Liver (tissue), 9 donors: Measurements from ENCODE around the gene USP47. TPM values are rescaled to one million over a fixed set of nuclear protein-coding genes. Genes with fewer than 3 reads are reported as not detected.

Experiments
- DNase-seq: peaks from one replicate; pipeline ENCODE4 v3.0.0-alpha.2; 2017; ENCODE audit warnings: low spot score
- H3K27ac ChIP-seq, 2 donors: one replicate each; pipeline ENCODE4 v1.7.0; 2013; ENCODE audit warnings: inconsistent platforms in 2 of 2, low read length in 2 of 2, control low read depth in 1 of 2, low read depth in 1 of 2, mild to moderate bottlenecking in 1 of 2
- H3K27me3 ChIP-seq, 4 donors: one replicate each; pipeline versions ENCODE4 v1.6.1 to v1.7.0; 2013; ENCODE audit warnings: low read length in 3 of 4, inconsistent platforms in 1 of 4, mild to moderate bottlenecking in 1 of 4, moderate library complexity in 1 of 4; ENCODE audit not compliant: control insufficient read depth in 4 of 4, insufficient read depth in 4 of 4
- H3K36me3 ChIP-seq, 4 donors: one replicate each; pipeline versions ENCODE4 v1.6.1 to v1.7.0; 2013; ENCODE audit warnings: low read length in 3 of 4, mild to moderate bottlenecking in 3 of 4, low read depth in 1 of 4, moderate library complexity in 1 of 4; ENCODE audit not compliant: control insufficient read depth in 4 of 4, insufficient read depth in 3 of 4
- H3K4me1 ChIP-seq, 4 donors: one replicate each; pipeline versions ENCODE4 v1.6.1 to v1.7.0; 2013; ENCODE audit warnings: low read length in 3 of 4, mild to moderate bottlenecking in 3 of 4, moderate library complexity in 1 of 4; ENCODE audit not compliant: control insufficient read depth in 4 of 4, insufficient read depth in 4 of 4
- H3K4me3 ChIP-seq, 3 donors: one replicate each; pipeline versions ENCODE4 v1.6.1 to v1.7.0; 2013; ENCODE audit warnings: low read length in 3 of 3, control low read depth in 1 of 3, low read depth in 1 of 3, mild to moderate bottlenecking in 1 of 3
- H3K9ac ChIP-seq, 2 donors: one replicate each; pipeline ENCODE4 v1.7.0; 2013; ENCODE audit warnings: low read length in 2 of 2, mild to moderate bottlenecking in 2 of 2, moderate library complexity in 2 of 2, control low read depth in 1 of 2, low read depth in 1 of 2
- H3K9me3 ChIP-seq, 4 donors: one replicate each; pipeline versions ENCODE4 v1.6.1 to v1.7.0; 2013; ENCODE audit warnings: low read length in 3 of 4; ENCODE audit not compliant: control insufficient read depth in 4 of 4
- EGR1 ChIP-seq, 2 donors: IDR thresholded peaks; 2 replicates each; pipeline ENCODE4 v1.6.1; 2016 to 2018; ENCODE audit warnings: antibody characterized with exemption in 2 of 2, low read depth in 2 of 2
- FOXA1 ChIP-seq: IDR thresholded peaks from 2 replicates; pipeline ENCODE4 v1.6.1; 2016; ENCODE audit warnings: antibody characterized with exemption
- FOXA2 ChIP-seq: IDR thresholded peaks from 2 replicates; pipeline ENCODE4 v1.6.1; 2016; ENCODE audit warnings: antibody characterized with exemption
- GABPA ChIP-seq, 2 donors: IDR thresholded peaks in 1 of 2; conservative IDR thresholded peaks in 1 of 2; 2 replicates each; pipeline ENCODE4 v1.6.1; 2016; ENCODE audit warnings: antibody characterized with exemption in 2 of 2, mild to moderate bottlenecking in 1 of 2, moderate library complexity in 1 of 2
- HNF4A ChIP-seq, 2 donors: conservative IDR thresholded peaks; 2 replicates each; pipeline ENCODE4 v1.6.1; 2016; ENCODE audit warnings: antibody characterized with exemption in 2 of 2, mild to moderate bottlenecking in 2 of 2
- HNF4G ChIP-seq: IDR thresholded peaks from 2 replicates; pipeline ENCODE4 v1.6.1; 2016; ENCODE audit warnings: antibody characterized with exemption
- JUND ChIP-seq, 2 donors: IDR thresholded peaks; 2 replicates each; pipeline ENCODE4 v1.6.1; 2016; ENCODE audit warnings: antibody characterized with exemption in 2 of 2
- NR2F2 ChIP-seq: IDR thresholded peaks from 2 replicates; pipeline ENCODE4 v1.6.1; 2016; ENCODE audit warnings: antibody characterized with exemption
- RAD21 ChIP-seq, 2 donors: IDR thresholded peaks; 2 replicates each; pipeline ENCODE4 v1.6.1; 2016; ENCODE audit warnings: antibody characterized with exemption in 2 of 2, mild to moderate bottlenecking in 2 of 2
- RXRA ChIP-seq, 2 donors: IDR thresholded peaks; 2 replicates each; pipeline ENCODE4 v1.6.1; 2017 to 2018; ENCODE audit warnings: antibody characterized with exemption in 2 of 2, mild to moderate bottlenecking in 1 of 2
- SP1 ChIP-seq: IDR thresholded peaks from 2 replicates; pipeline ENCODE4 v1.6.1; 2018; ENCODE audit warnings: antibody characterized with exemption, mild to moderate bottlenecking
- TAF1 ChIP-seq: conservative IDR thresholded peaks from 2 replicates; pipeline ENCODE4 v1.6.1; 2016; ENCODE audit warnings: antibody characterized with exemption, mild to moderate bottlenecking
- YY1 ChIP-seq: IDR thresholded peaks from 2 replicates; pipeline ENCODE4 v1.6.1; 2016; ENCODE audit warnings: antibody characterized with exemption, mild to moderate bottlenecking
- WGBS: extraction: QIAGEN DNeasy Blood & Tissue Kit; methylation state at CpG from one replicate; pipeline ENCODE4 v1.1.7; 2013; 5-methylcytosine and 5-hydroxymethylcytosine counted together
- polyA plus RNA-seq, 2 donors: library from polyadenylated mRNA; stranded (reverse) in 1 of 2; unstranded in 1 of 2; fragments of 200-250 nt in 1 of 2; fragments of >200 nt in 1 of 2; fragmentation: Nextera tagmentation in 1 of 2; extraction: Ambion mirVana in 1 of 2; gene quantifications; one replicate each; pipeline versions ENCODE4 v1.2.1 to v1.2.3, GENCODE V29; 2013 to 2015
- total RNA-seq, 2 donors: library from RNA; depleted of rRNA; stranded (reverse); fragments of >200 nt; gene quantifications; one replicate each; pipeline ENCODE4 v1.2.3, GENCODE V29; 2014
- TF ChIP-seq, protein P1 (sequence below): IDR thresholded peaks from 2 replicates; pipeline ENCODE4 v1.6.1; 2016; ENCODE audit warnings: antibody characterized with exemption
- TF ChIP-seq, protein P2 (sequence below): IDR thresholded peaks from 2 replicates; pipeline ENCODE4 v1.6.1; 2016; ENCODE audit warnings: antibody characterized with exemption
- TF ChIP-seq, protein P3 (sequence below): fragments of 150-350 bp; IDR thresholded peaks from 2 replicates; pipeline ENCODE4 v1.5.1; 2017; ENCODE audit warnings: improper control_type of control experiment, low read depth, low read length; ENCODE audit not compliant: missing input control
- TF ChIP-seq, protein P4 (sequence below): IDR thresholded peaks from 2 replicates; pipeline ENCODE4 v1.6.1; 2016; ENCODE audit warnings: antibody characterized with exemption, mild to moderate bottlenecking
- TF ChIP-seq, protein P5 (sequence below): IDR thresholded peaks from 2 replicates; pipeline ENCODE4 v1.6.1; 2016; ENCODE audit warnings: antibody characterized with exemption
- donor health status: healthy.
- donor health status: healthy.
- donor health status: healthy.
- donor health status: healthy.
- donor health status: healthy.

USP47 gene
- total and polyA plus RNA-seq, 4 donors: 14.9 to 55.1 (median 32.2) TPM

DNA sequence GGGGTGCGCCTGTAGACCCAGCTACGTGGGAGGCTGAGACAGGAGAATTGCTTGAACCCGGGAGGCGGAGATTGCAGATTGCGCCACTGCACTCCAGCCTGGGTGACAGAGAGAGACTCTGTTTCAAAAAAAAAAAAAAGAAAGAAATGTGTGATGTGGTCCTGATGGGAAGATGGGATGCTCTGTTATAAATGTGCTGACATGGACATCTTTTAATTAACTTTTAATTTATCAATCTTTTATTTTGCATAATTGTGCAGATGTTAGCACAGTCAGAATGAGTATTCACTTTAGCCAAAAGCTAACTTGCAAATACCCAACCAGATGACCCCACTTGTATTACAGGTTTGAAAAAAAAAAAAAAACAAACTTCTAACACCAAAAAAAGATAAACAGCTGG, 23.8 kb upstream of the USP47 start:
- 95% methylated on average over 5 of the region's 5 CpGs for WGBS
- no peak overlapping the region for H3K27ac ChIP-seq
- no peak overlapping the region for H3K9ac ChIP-seq
- no peaks in the 10 kb centered on the region for H3K36me3 ChIP-seq
- H3K4me1 ChIP-seq: peaks cover 0 to 17% (median 6%) of the 10 kb centered on the region in 4 donors
- no peaks in the 10 kb centered on the region for H3K9me3 ChIP-seq
- DNase-seq: no peak
- H3K4me3 ChIP-seq: no peak overlapping the region
- TF ChIP-seq TAF1 (no peak), YY1 (no peak), RAD21 (IDR thresholded peaks at IDR 0.05) (no peak), RXRA (IDR thresholded peaks at IDR 0.05) (no peak), FOXA1 (no peak), EGR1 (IDR thresholded peaks at IDR 0.05; ENCODE audit: low read depth in 2 of 2) (no peak), JUND (IDR thresholded peaks at IDR 0.05) (no peak), GABPA (IDR thresholded peaks at IDR 0.05 in 1 of 2, conservative IDR thresholded peaks at IDR 0.05 in 1 of 2) (no peak), NR2F2 (no peak), HNF4G (no peak), SP1 (no peak), FOXA2 (no peak)
- TF ChIP-seq, protein P1, sequence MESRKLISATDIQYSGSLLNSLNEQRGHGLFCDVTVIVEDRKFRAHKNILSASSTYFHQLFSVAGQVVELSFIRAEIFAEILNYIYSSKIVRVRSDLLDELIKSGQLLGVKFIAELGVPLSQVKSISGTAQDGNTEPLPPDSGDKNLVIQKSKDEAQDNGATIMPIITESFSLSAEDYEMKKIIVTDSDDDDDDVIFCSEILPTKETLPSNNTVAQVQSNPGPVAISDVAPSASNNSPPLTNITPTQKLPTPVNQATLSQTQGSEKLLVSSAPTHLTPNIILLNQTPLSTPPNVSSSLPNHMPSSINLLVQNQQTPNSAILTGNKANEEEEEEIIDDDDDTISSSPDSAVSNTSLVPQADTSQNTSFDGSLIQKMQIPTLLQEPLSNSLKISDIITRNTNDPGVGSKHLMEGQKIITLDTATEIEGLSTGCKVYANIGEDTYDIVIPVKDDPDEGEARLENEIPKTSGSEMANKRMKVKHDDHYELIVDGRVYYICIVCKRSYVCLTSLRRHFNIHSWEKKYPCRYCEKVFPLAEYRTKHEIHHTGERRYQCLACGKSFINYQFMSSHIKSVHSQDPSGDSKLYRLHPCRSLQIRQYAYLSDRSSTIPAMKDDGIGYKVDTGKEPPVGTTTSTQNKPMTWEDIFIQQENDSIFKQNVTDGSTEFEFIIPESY: no peak
- TF ChIP-seq, protein P2, sequence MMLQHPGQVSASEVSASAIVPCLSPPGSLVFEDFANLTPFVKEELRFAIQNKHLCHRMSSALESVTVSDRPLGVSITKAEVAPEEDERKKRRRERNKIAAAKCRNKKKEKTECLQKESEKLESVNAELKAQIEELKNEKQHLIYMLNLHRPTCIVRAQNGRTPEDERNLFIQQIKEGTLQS: no peak
- TF ChIP-seq, protein P3, sequence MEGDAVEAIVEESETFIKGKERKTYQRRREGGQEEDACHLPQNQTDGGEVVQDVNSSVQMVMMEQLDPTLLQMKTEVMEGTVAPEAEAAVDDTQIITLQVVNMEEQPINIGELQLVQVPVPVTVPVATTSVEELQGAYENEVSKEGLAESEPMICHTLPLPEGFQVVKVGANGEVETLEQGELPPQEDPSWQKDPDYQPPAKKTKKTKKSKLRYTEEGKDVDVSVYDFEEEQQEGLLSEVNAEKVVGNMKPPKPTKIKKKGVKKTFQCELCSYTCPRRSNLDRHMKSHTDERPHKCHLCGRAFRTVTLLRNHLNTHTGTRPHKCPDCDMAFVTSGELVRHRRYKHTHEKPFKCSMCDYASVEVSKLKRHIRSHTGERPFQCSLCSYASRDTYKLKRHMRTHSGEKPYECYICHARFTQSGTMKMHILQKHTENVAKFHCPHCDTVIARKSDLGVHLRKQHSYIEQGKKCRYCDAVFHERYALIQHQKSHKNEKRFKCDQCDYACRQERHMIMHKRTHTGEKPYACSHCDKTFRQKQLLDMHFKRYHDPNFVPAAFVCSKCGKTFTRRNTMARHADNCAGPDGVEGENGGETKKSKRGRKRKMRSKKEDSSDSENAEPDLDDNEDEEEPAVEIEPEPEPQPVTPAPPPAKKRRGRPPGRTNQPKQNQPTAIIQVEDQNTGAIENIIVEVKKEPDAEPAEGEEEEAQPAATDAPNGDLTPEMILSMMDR: no peak
- H3K27me3 ChIP-seq: no peaks in the 10 kb centered on the region

DNA sequence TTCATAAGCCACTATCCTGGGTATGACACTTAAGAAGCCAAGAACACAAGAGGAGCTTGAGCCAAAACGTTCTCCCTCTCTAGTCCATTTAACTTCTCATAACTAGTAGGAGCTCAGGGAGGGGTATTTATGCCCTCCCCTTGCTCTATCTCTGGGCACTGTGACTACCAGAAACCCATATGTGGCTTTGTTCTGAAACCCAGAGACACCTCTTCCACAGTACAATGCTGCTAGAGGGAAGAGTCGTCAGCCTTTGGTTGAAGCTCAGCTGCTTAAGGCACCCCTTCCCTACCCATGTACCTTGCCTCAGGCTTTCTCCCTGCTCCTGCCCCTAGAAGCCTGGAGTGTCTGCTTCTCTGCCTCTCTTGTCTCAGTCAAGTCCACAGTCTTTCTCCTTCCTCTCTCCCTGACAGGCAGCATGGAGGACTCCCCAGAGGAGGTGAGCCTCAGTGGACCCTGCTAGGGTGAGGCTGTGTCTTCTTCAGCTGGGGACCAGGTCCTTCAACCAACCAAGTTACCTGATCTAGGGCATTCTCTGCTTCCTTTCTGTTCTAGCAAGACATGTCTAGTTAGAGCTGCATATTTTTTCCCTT, 23.1 kb upstream of the USP47 start:
- WGBS: 91% methylated on average over 2 of the region's 2 CpGs
- Histone ChIP-seq H3K4me1 (peaks cover 0 to 11% (median 6%) of the 10 kb centered on the region in 4 donors), H3K27me3 (no peaks in the 10 kb centered on the region), H3K27ac (no peak overlapping the region), H3K36me3 (no peaks in the 10 kb centered on the region), H3K9ac (no peak overlapping the region), H3K9me3 (no peaks in the 10 kb centered on the region), H3K4me3 (no peak overlapping the region)
- DNase-seq: no peak
- TF ChIP-seq, protein P1: no peak
- no peak for TF ChIP-seq NR2F2
- TF ChIP-seq FOXA1: no peak
- TF ChIP-seq JUND (IDR thresholded peaks at IDR 0.05): no peak
- TF ChIP-seq RAD21 (IDR thresholded peaks at IDR 0.05): no peak
- no peak for TF ChIP-seq EGR1 (IDR thresholded peaks at IDR 0.05; ENCODE audit: low read depth in 2 of 2)
- TF ChIP-seq, protein P4, sequence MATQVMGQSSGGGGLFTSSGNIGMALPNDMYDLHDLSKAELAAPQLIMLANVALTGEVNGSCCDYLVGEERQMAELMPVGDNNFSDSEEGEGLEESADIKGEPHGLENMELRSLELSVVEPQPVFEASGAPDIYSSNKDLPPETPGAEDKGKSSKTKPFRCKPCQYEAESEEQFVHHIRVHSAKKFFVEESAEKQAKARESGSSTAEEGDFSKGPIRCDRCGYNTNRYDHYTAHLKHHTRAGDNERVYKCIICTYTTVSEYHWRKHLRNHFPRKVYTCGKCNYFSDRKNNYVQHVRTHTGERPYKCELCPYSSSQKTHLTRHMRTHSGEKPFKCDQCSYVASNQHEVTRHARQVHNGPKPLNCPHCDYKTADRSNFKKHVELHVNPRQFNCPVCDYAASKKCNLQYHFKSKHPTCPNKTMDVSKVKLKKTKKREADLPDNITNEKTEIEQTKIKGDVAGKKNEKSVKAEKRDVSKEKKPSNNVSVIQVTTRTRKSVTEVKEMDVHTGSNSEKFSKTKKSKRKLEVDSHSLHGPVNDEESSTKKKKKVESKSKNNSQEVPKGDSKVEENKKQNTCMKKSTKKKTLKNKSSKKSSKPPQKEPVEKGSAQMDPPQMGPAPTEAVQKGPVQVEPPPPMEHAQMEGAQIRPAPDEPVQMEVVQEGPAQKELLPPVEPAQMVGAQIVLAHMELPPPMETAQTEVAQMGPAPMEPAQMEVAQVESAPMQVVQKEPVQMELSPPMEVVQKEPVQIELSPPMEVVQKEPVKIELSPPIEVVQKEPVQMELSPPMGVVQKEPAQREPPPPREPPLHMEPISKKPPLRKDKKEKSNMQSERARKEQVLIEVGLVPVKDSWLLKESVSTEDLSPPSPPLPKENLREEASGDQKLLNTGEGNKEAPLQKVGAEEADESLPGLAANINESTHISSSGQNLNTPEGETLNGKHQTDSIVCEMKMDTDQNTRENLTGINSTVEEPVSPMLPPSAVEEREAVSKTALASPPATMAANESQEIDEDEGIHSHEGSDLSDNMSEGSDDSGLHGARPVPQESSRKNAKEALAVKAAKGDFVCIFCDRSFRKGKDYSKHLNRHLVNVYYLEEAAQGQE: no peak
- TF ChIP-seq, protein P2: no peak
- no peak for TF ChIP-seq YY1
- TF ChIP-seq HNF4A (conservative IDR thresholded peaks at IDR 0.05): no peak
- TF ChIP-seq, protein P3: no peak
- TF ChIP-seq, protein P5, sequence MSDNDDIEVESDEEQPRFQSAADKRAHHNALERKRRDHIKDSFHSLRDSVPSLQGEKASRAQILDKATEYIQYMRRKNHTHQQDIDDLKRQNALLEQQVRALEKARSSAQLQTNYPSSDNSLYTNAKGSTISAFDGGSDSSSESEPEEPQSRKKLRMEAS: no peak
- no peak for TF ChIP-seq HNF4G
- TF ChIP-seq GABPA (IDR thresholded peaks at IDR 0.05 in 1 of 2, conservative IDR thresholded peaks at IDR 0.05 in 1 of 2): no peak
- no peak for TF ChIP-seq TAF1
- TF ChIP-seq FOXA2: no peak
- TF ChIP-seq RXRA (IDR thresholded peaks at IDR 0.05): no peak
- no peak for TF ChIP-seq SP1
